ENCODE results near the gene SLC38A1. TPM values are rescaled to one million over a fixed set of nuclear protein-coding genes. Genes with fewer than 3 reads are reported as not detected.

SLC38A1 gene
- total RNA-seq, 1 experiment from 2014 or later = 118 TPM

DNA sequence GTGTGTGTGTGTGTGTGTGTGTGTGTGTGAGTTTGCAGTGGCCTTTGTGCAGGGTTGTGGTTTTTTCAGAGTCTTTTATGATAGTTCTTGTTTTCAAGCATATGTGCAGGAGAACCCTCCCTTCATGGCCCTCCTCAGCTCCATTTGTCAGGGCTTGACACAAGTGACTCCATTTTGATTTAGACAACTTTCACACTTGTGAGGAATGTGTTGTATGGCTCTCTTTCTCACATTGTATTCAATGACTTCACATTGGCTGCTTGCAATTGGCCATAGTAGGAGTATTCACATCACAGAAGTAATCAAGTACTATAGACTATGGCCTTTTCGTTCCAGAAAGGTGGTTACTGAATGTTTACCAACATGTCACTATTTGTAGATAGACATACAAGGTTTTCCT lies 133.1 kb downstream of the SLC38A1 start:
- no peak for DNase-seq (ENCODE audit: low read depth)

DNA sequence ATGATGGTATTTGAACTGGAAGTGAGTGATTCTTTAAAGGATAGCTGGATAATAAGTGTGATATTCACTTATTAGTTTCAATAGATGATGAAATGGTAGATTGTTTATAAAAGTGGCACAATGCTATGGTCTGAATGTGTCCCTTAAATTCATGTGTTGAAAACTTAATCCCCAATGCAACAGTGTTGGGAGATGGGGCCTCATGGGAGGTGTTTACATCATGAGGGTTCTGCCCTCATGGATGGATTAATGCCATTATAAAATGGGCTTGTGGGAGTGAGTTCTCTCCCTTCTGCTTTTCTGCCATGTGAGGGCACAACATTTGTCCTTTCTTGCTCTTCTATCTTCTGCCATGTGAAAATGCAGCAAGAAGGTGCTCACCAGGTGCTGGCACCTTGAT lies 134.0 kb downstream of the SLC38A1 start:
- no peak for DNase-seq (ENCODE audit: low read depth)

GRCh38 chr12:46134205-46134811 lies 134.5 kb downstream of the SLC38A1 start:
- DNase-seq (ENCODE audit: low read depth) = no peak

DNA sequence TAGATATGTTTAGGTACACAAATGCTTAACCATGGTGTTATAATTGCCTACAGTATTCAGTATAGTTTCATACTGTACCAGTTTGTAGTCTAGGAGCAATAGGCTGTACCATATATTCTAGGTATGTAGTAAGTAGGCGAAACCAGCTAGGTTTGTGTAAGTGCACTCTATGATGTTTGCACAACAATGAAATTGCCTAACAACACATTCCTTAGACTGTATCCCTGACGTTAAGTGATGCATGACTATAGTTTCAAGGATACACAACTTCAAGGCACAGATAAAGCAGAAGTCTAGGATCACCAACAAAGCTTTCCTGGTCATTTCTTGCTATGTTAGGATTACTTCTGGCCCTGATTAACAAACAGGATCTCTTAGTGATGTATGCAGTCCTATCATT lies 135.1 kb downstream of the SLC38A1 start:
- DNase-seq (ENCODE audit: low read depth) = no peak

Other genes starting within 250 kb of the SLC38A1 start
- 427 and 497 TPM in 2 replicates for gene SLC38A2, start 103.7 kb upstream of the SLC38A1 start, total RNA-seq (2014; rRNA removed)

Data from LHCN-M2 (cell line).